Measurements from ENCODE around the gene CIB1.
"Not testable (repeated sequence)": the region's sequence is repeated elsewhere in the genome, so short reads cannot be mapped to it uniquely, and the experiment has no call there.

Gene CIB1

GRCh38 chr15:90233387-90234095, at the start of gene CIB1:
CIB1 (minus strand) TSS chr15:90233941; CDS start chr15:90233885, 56 bp downstream.
- no peak for FAIRE-seq

DNA sequence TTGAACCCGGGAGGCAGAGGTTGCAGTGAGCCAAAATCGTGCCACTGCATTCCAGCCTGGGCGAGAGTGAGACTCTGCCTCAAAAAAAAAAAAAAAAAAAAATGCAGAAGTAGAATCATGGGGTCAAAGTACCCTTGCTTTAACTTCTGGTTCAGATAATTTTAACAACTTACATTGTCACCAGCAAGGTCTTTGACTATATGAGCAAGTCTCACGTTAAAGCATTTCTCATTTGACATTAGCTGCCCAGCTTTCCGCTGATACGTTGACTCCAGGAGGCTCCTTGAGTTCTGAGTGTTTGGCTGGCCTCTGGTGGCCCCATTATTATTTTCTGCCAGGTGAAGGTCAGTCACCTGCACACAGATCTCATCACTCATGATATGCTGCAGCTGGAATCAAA, 47.9 kb upstream of the CIB1 start:
- FAIRE-seq = not testable (repeated sequence)

DNA sequence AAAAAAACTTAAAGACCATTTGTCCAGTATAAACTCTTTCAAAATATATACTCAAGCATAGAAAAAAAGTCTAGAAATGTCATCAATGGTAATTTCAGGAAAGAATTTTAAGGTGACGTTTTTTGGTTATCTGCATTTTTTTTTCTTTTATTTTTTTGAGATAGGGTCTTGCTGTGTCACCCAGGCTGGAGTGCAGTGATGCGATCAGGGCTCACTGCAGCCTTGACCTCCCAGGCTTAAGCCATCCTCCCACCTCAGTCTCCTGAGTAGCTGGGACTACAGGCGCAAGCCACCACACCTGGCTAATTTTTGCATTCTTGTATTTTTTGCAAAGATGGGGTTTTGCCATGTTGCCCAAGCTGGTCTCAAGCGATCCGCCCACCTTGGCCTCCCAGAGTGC, 47.0 kb upstream of the CIB1 start:
- not testable (repeated sequence) for FAIRE-seq

- FAIRE-seq = not testable (repeated sequence)
Measured at GRCh38 chr15:90278467-90278866, 44.7 kb upstream of the CIB1 start.

DNA sequence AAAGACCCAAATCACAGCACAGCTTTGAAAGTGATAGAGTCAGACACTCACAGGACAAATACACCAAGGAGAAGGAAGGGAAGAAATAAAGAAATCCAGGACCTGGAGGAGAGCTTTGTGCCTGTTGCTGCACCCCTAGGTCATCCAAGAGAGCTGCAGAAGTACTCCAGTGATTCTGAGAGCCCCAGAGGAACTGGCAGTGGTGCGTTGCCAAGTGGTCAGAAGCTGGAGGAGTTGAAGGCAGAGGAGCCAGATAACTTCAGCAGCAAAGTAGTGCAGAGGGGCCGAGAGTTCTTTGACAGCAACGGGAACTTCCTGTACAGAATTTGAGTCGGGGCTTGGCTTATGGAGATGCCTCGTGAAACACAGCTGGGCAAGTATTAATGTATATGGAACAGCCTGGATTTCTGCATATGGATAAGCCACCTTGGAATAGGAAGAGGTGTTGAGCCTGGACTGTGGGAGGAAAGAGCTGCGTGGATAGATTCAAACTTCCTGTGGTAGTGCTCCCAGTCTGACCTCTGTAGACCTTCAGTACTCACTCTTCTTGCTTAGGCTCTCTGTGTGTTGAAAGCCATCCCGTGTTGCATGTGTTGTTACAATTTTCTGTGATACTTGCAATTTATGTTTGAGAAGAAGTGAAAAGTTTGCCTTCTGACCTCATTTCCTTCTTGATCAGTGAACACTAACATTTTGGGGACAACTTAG, 37.9 kb upstream of the CIB1 start:
- FAIRE-seq = no peak

GRCh38 chr15:90270502-90271150, 36.9 kb upstream of the CIB1 start:
- no peak for FAIRE-seq

- FAIRE-seq = no peak
Measured at GRCh38 chr15:90268415-90268814, 34.7 kb upstream of the CIB1 start.

DNA sequence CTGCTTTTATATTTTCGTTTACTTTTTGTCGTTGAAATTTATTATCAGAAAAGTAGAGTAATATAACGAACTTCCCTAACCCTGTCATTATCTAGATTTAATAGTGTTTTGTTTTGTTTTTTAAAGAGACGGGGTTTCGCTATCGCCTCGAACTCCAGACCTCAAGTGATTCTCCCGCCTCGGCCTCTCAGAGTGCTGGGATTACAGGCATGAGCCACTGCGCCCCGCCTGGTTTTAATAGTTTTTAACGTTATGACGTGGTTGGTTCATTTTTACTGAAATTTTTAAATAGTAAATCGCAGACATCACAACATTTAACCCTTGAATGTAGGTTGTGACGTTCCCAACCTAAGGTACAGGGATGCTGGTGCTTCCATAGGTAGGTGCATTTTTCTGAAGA, 32.7 kb upstream of the CIB1 start:
- FAIRE-seq = no peak

DNA sequence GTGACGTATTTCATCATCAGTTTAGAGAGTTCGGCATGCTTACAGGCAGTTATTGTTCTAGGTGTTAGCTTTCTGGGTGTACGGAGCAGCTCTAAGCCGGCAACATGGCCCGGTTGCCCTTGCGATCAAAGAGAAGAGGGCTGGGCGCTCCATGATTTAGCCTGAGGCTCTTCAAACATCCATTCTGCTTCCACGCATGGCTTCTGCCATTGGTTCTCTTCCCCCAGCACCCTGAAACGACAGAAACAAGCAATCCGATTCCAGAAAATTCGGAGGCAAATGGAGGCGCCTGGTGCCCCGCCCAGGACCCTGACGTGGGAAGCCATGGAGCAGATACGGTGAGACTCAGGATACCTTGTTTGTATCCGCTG, 32.3 kb upstream of the CIB1 start:
- no peak for FAIRE-seq

- FAIRE-seq = no peak
Measured at GRCh38 chr15:90265271-90266060, 31.7 kb upstream of the CIB1 start, which contains the start of gene NGRN. NGRN (plus strand) TSS chr15:90265672; CDS start chr15:90265713, 41 bp downstream.

DNA sequence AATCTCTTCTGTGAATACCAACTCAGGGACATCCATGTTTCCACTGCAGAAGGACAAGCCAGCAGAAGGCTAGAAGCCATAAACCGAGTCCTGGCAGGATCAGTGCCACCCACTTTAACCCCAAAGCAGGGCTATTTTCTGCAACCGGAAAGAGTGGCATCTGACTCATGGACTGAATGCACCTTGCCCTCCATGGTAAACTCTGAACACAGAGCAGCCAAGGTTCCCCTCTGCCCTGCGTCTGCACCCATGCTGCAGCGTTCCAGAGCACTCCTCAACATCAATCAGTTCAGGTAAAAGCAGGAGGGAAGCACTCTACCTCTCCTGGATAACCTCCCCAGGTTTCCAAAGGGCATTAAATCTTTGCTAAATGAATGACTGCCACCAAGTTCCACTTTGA, 30.9 kb upstream of the CIB1 start:
- no peak for FAIRE-seq

- no peak for FAIRE-seq
Measured at GRCh38 chr15:90262426-90262825, 28.7 kb upstream of the CIB1 start.

DNA sequence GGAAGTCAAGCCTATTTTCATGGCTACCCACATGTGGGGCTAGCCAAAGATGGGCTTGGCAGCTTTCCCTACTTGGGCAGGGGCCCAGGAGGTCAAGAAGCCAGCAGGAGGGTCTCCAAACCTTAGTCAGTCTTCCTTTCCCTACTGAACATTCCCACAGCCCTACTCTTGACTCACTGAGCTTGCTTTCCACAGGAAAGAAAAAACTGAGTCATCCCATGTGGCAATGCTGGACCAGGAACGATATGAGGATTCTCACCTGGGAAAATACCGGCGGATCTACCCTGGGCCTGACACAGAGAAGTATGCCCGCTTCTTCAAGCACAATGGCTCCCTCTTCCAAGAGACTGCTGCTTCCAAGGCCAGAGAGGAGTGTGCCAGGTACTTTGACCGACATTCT, 28.1 kb upstream of the CIB1 start:
- FAIRE-seq = no peak

DNA sequence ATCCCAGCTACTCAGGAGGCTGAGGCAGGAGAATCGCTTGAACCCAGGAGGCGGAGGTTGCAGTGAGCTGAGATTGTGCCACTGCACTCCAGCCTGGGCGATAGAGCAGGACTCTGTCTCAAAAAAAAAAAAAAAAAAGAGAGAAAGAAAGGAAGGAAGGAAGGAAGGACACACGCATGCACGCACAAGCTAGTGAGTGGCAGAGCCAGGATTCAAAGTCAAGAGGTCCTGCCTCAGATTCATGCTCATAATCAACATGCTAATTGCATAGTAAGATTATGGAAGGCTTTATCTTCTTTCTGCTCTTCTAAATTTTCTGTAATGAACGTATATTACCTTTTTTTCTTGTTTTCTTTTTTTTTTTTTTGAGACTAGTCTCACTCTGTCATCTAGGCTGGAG, 27.0 kb upstream of the CIB1 start:
- FAIRE-seq = not testable (repeated sequence)

DNA sequence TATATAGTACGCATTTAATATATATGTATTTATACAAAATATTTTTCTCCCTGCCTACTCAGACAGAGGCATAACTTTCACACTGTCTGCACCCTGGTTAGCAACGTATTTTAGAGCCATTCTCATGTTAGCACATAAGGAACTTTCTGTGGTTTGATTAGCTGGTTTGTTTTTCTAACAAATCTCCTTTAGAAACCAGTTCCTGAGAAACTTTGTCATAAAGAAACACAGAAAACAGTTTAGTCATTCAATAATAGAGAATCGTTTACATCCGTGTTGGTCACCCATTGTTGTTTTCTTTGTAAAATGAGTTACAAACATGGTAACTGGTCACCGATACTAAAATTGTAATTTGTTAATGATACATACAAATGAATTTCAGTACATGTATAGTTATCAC, 25.8 kb upstream of the CIB1 start:
- no peak for FAIRE-seq

DNA sequence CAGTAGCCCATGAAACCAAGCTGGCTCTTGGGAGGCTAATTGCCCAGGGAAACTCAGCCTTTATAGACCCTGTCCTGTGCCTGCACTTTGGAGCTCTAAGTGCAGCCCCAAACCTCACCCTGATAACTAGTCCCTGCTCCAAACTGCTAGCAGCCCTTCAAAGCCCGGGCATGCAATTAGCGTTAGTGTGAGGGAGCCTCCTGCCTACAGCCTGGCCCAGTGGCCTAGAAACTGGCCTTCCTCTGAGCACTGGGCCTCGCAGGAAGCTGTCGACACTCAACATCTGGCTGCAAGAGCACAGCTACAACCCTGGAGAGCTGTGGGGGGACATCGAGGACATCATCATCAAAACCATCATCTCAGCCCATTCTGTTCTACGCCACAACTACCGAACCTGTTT, 24.0 kb upstream of the CIB1 start:
- FAIRE-seq = no peak

DNA sequence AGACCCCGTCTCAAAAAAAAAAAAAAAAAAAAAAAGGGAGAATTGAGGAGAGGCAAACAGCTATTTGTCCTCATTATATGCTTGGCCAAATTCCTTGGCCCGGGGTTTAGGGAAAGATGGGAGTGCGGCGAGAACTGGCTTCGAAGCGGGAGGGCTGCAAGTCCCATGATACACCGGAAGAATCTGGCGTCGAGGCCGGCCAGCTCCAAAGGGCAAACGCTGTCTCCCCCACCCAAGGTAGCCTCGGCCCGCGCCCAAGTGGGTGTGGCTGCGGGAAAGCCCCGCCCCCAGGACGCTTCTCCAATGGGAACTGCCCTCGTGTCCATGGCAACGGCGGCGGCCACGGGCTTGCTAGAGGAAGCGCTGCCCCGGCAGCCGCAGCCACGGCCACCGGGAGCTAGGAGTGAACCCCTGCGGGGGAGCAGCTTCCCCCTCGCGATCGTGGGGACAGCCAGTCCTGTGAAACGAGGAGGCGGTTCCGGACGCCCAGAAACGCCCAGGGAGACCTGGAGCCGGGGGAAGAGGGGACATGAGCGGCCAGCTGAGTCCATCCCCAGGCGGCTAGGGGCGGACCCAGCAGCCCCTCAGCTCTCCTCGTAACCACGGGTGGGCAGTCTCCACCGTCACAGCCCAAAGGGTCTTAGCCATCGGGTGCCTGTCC, 15.6 kb upstream of the CIB1 start, which contains the start of gene TTLL13:
Gene TTLL13 (plus strand): TSS at position 354 of the 661 bp plus-strand sequence. CDS start 1,075 bp downstream, outside the sequence.
- FAIRE-seq = no peak

DNA sequence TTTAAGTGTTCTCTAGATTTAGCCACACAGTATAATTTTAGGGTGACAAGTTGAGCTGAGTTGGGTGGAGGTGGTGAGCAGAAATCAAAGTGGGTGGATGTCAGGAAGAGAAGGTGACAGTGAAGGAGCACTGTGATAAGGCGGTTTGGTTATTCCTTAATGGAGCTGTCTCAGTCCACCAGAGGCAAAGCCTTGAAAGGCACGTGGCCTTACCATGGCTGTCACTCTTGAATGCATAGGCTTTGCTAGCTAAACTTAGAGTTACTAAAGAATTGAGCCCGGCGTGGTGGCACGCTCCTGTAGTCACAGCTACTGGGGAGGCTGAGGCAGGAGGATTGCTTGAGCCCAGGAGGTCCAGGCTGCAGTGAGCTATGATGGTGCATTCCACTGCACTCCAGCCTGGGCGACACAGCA, 15.1 kb upstream of the CIB1 start:
- FAIRE-seq = no peak

- no peak for FAIRE-seq
Measured at GRCh38 chr15:90243943-90244639, 10.3 kb upstream of the CIB1 start.

DNA sequence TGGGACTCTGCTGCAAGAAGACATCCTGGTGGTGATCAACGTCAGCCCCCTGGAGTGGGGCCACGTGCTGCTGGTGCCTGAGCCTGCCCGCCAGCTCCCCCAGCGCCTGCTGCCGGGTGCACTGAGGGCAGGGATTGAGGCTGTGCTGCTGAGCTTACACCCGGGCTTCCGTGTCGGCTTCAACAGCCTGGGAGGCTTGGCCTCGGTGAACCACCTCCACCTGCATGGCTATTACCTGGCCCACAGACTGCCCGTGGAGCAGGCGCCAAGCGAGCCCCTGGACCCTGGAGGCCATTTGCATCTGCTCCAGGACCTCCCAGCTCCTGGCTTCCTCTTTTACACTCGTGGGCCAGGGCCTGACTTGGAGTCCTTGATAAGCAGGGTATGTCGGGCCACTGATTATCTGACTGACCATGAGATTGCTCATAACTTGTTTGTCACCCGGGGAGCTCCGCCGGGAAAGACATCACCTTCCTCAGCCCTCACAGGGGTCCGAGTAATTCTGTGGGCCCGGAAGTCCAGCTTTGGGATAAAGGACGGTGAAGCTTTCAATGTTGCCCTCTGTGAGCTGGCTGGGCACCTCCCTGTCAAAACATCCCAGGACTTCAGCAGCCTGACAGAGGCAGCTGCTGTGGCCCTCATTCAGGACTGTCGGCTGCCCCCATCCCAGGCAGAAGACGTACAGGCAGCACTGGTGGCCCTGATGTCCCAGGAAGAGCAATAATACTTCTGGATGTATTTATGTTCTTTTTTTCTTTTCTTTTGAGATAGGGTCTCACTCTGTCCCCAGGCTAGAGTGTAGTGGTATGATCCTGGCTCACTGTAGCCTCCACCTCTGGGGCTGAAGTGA, 7.8 kb upstream of the CIB1 start:
- FAIRE-seq = no peak

DNA sequence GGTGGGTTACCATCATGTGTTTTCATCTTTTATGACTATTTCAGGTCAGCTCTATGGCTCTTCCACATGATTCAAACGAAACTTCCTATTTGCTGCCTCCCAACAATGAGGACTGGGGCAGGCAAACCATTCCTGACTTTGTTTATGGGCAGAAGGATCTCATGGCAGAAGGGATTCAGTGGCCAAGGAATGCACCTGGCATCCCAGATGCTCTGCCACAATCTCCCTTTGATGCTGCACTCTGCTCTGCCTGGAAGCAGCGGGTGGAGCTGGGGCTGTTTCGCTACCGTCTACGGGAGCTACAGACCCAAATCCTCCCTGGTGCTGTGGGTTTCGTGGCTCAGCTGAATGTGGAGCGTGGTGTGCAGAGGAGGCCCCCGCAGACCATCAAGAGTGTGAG, 7.1 kb upstream of the CIB1 start:
- no peak for FAIRE-seq
